ENCODE measurements around the gene DARS1.

GRCh38 chr2:135963841-135964240, 21.6 kb downstream of the DARS1 start:
- TF ChIP-seq CTCF (IDR thresholded peaks at IDR 0.05) = no peak
- no peak for TF ChIP-seq EZH2 (IDR thresholded peaks at IDR 0.05; ENCODE audit: borderline replicate concordance, insufficient read depth, low read depth, low read length, poor library complexity, severe bottlenecking)

All from B cell (primary cell).